Upper lobe of left lung (tissue), 4 donors: ENCODE measurements around the gene TBX15.

Experiments
- EP300 ChIP-seq, 4 donors: sonication (generic); formaldehyde crosslinking; IDR thresholded peaks; one replicate each; pipeline ENCODE4 v1.5.1; 2017; ENCODE audit warnings: antibody characterized with exemption in 4 of 4, control low read depth in 2 of 4
- POLR2A ChIP-seq, 4 donors: fragments of 450-650 bp; IDR thresholded peaks; one replicate each; pipeline ENCODE4 v1.5.1; 2016 to 2017; ENCODE audit warnings: antibody characterized with exemption in 4 of 4, mild to moderate bottlenecking in 2 of 4
- POLR2AphosphoS5 ChIP-seq, 2 donors: sonication (generic); formaldehyde crosslinking; IDR thresholded peaks; one replicate each; pipeline ENCODE4 v1.5.1; 2017; ENCODE audit warnings: antibody characterized with exemption in 2 of 2
- TF ChIP-seq, protein P1 (sequence below), 6 experiments: fragments of 450-650 bp in 4 of 6; fragments of 200-600 bp in 2 of 6; sonication (generic) in 2 of 6; IDR thresholded peaks; one replicate each; pipeline ENCODE4 v1.5.1; 2016 to 2019; ENCODE audit warnings: antibody characterized with exemption in 6 of 6

DNA sequence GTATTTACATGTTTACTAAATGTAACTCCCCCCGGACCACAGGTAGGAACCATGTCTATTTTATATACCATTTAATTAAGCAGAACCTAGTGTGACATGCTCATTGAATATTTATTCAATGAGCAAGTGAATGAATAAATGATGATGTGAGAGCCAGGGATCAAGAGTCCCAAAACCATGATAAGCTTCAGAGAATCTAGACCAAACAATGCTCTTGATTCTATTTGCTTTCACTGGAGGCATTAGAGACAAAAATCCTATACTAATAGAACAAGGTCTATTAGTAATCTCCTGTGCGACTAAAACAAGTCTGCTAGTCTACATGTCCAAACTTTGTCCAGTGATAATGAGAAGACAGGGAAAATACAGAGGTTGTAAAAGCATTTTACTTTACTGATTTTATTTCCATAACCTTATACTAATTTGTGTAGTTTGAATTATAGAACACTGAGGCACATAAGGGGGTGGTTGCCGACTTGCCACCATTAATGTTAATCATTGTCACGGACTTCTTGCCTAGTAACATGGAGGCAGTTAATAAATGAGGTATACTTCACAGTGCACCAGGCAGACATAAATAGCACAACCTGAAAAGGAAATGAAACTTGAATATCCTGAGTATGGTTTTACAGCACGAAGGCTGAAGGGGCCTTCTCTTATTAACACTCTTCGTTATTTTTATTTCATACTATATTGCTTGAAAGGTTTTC lies 69.8 kb downstream of the TBX15 start:
- TF ChIP-seq POLR2AphosphoS5 (IDR thresholded peaks at IDR 0.05) (no peak), POLR2A (IDR thresholded peaks at IDR 0.05) (no peak), EP300 (IDR thresholded peaks at IDR 0.05) (no peak)
- TF ChIP-seq, protein P1, sequence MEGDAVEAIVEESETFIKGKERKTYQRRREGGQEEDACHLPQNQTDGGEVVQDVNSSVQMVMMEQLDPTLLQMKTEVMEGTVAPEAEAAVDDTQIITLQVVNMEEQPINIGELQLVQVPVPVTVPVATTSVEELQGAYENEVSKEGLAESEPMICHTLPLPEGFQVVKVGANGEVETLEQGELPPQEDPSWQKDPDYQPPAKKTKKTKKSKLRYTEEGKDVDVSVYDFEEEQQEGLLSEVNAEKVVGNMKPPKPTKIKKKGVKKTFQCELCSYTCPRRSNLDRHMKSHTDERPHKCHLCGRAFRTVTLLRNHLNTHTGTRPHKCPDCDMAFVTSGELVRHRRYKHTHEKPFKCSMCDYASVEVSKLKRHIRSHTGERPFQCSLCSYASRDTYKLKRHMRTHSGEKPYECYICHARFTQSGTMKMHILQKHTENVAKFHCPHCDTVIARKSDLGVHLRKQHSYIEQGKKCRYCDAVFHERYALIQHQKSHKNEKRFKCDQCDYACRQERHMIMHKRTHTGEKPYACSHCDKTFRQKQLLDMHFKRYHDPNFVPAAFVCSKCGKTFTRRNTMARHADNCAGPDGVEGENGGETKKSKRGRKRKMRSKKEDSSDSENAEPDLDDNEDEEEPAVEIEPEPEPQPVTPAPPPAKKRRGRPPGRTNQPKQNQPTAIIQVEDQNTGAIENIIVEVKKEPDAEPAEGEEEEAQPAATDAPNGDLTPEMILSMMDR (IDR thresholded peaks at IDR 0.05): no peak
